HepG2 (cell line): ENCODE data around the gene USP30. TPM values are rescaled to one million over a fixed set of nuclear protein-coding genes. Genes with fewer than 3 reads are reported as not detected.

Experiments
- ATAC-seq: fragments of 200-7000 bp; cut with Tn5 transposase; 3 replicates; pipeline ENCODE4 v1.9.1; 2020; ENCODE audit warnings: mild to moderate bottlenecking, moderate library complexity
- BruUV-seq: library from RNA; stranded (reverse); fragments of 400-500 nt; replicated peaks from 2 replicates; lab custom pipeline; 2021; lab: Mats Ljungman, UMichigan
- CTCF ChIA-PET: fragments of 300-600 bp; formaldehyde crosslinking; extraction: SDS; loops from one replicate; lab custom pipeline; 2021; ENCODE audit warnings: low total read pairs, inconsistent platforms, low intra/inter-chr PET ratio; lab: Yijun Ruan, JAX
- POLR2A ChIA-PET: fragments of 350-600 bp; sonication (Branson Sonifier 250); formaldehyde crosslinking; loops from one replicate; lab custom pipeline; 2020; ENCODE audit warnings: antibody characterized with exemption, inconsistent platforms; lab: Yijun Ruan, JAX
- DNase-seq: peaks from one replicate; pipeline ENCODE4 v3.0.0-alpha.2; 2015; ENCODE audit warnings: low spot score
- FAIRE-seq: peaks from 3 replicates; lab custom pipeline; 2011; peaks lifted over from hg19 to GRCh38; lab: Jason Lieb, UNC
- H2AFZ ChIP-seq: one replicate; pipeline ENCODE4 v1.6.1; 2011; ENCODE audit warnings: low read length, inconsistent platforms
- H3K27ac ChIP-seq: fragments of 300-600 bp; 3 replicates; pipeline ENCODE4 v1.8.0; 2011; ENCODE audit warnings: mixed run types, mild to moderate bottlenecking, mixed read lengths, low read length, inconsistent platforms; ENCODE audit not compliant: insufficient read depth; ENCODE audit errors: extremely low read length
- H3K27me3 ChIP-seq, 2 experiments: fragments of 200-600 bp in 1 of 2; 2 replicates in 1 of 2; 3 replicates in 1 of 2; pipeline versions ENCODE4 v1.6.0 to v1.8.0; 2011; ENCODE audit warnings: low read length in 2 of 2, mild to moderate bottlenecking in 2 of 2, moderate library complexity in 2 of 2, inconsistent platforms in 1 of 2; ENCODE audit not compliant: insufficient read depth in 2 of 2, control insufficient read depth in 1 of 2
- H3K36me3 ChIP-seq, 2 experiments: fragments of 200-600 bp in 1 of 2; replicated peaks in 1 of 2; 2 replicates in 1 of 2; 3 replicates in 1 of 2; pipeline versions ENCODE4 v1.5.1 to v1.8.0; 2011; ENCODE audit warnings: low read length in 2 of 2, inconsistent platforms in 1 of 2; ENCODE audit not compliant: insufficient read depth in 2 of 2, control insufficient read depth in 1 of 2
- H3K4me1 ChIP-seq: 2 replicates; pipeline ENCODE4 v1.5.1; 2012; ENCODE audit warnings: low read length, inconsistent platforms; ENCODE audit not compliant: insufficient read depth
- H3K4me2 ChIP-seq: 2 replicates; pipeline ENCODE4 v1.6.0; 2011; ENCODE audit warnings: low read depth, low read length, inconsistent platforms
- H3K4me3 ChIP-seq, 3 experiments: fragments of 200-600 bp in 1 of 3; sonication (generic), shearing (Covaris generic) in 1 of 3; replicated peaks in 1 of 3; 2 replicates each; pipeline ENCODE4 v1.5.1; 2011 to 2016; ENCODE audit warnings: low read length in 3 of 3, inconsistent platforms in 2 of 3, low read depth in 2 of 3, mild to moderate bottlenecking in 2 of 3, control low read depth in 1 of 3, mixed read lengths in 1 of 3; ENCODE audit not compliant: insufficient read depth in 1 of 3
- H3K79me2 ChIP-seq: one replicate; pipeline ENCODE4 v1.6.1; 2011; ENCODE audit warnings: low read length, inconsistent platforms; ENCODE audit not compliant: insufficient read depth
- H3K9ac ChIP-seq: 2 replicates; pipeline ENCODE4 v1.6.0; 2011; ENCODE audit warnings: mild to moderate bottlenecking, low read depth, low read length, inconsistent platforms; ENCODE audit not compliant: insufficient read depth
- H3K9me3 ChIP-seq: 2 replicates; pipeline ENCODE4 v1.5.1; 2012; ENCODE audit warnings: mild to moderate bottlenecking, low read length
- H4K20me1 ChIP-seq: 2 replicates; pipeline ENCODE4 v1.6.0; 2011; ENCODE audit warnings: inconsistent platforms, mild to moderate bottlenecking, low read length, moderate library complexity; ENCODE audit not compliant: insufficient read depth
- AHDC1 ChIP-seq: sonication (generic); formaldehyde crosslinking; IDR thresholded peaks from 2 replicates; pipeline ENCODE4 v1.5.1; 2020; ENCODE audit warnings: mild to moderate bottlenecking, missing genetic modification reagents, borderline replicate concordance
- HOMEZ ChIP-seq: IDR thresholded peaks from 2 replicates; pipeline ENCODE4 v1.6.1; 2016; ENCODE audit warnings: low read depth
- SMAD9 ChIP-seq: sonication (generic); formaldehyde crosslinking; IDR thresholded peaks from 2 replicates; pipeline ENCODE4 v1.5.1; 2020; ENCODE audit warnings: mild to moderate bottlenecking, missing genetic modification reagents
- ZNF124 ChIP-seq: sonication (generic); formaldehyde crosslinking; IDR thresholded peaks from 2 replicates; pipeline ENCODE4 v1.4.0; 2020; ENCODE audit warnings: missing genetic modification reagents
- ZNF160 ChIP-seq: sonication (generic); formaldehyde crosslinking; IDR thresholded peaks from 2 replicates; pipeline ENCODE4 v1.8.0; 2022; ENCODE audit warnings: mild to moderate bottlenecking, inconsistent platforms, missing genetic modification reagents
- ZNF205 ChIP-seq: IDR thresholded peaks from 2 replicates; pipeline ENCODE4 v1.6.1; 2018; ENCODE audit warnings: missing biosample characterization, missing genetic modification reagents
- ZNF781 ChIP-seq: sonication (generic); formaldehyde crosslinking; IDR thresholded peaks from 2 replicates; pipeline ENCODE4 v1.5.1; 2020; ENCODE audit warnings: borderline replicate concordance, mild to moderate bottlenecking, missing genetic modification reagents; ENCODE audit errors: not compliant biosample characterization
- ZNF83 ChIP-seq: sonication (generic); formaldehyde crosslinking; IDR thresholded peaks from 2 replicates; pipeline ENCODE4 v1.4.0; 2020; ENCODE audit warnings: missing genetic modification reagents, mild to moderate bottlenecking, borderline replicate concordance
- WGBS: methylation state at CpG from one replicate; pipeline ENCODE4 v1.1.6; 2017; ENCODE audit warnings: low lambda C conversion rate; 5-methylcytosine and 5-hydroxymethylcytosine counted together
- in situ Hi-C: cut with HindIII; loops from 2 replicates; pipeline ENCODE4 v1.10.0; 2017; ENCODE audit warnings: low pct_unique_long_range_greater_than_20kb; ENCODE audit not compliant: extremely low pct_ligation_motif_present
- intact Hi-C: fragments of 100-400 bp; cut with micrococcal nuclease; formaldehyde crosslinking; loops from one replicate; pipeline ENCODE4 v1.10.0; 2022; ENCODE audit not compliant: unreplicated experiment
- polyA plus RNA-seq, 8 experiments: library from polyadenylated mRNA; depleted of rRNA in 3 of 8; stranded (reverse) in 7 of 8; unstranded in 1 of 8; fragments of >200 nt; fragmentation: Illumina TruSeq in 4 of 8; extraction: Trizol in 4 of 8; gene quantifications; 2 replicates each; pipeline versions ENCODE4 v1.2.1 to v1.2.3, GENCODE V29; 2011 to 2016; ENCODE audit warnings: low read depth in 4 of 8, missing spikeins in 1 of 8, mixed read lengths in 1 of 8; ENCODE audit not compliant: insufficient read depth in 1 of 8
- total RNA-seq, 5 experiments: library from RNA; depleted of rRNA; stranded (reverse); fragments of >200 nt; fragmentation: Illumina TruSeq; extraction: Trizol; gene quantifications; 2 replicates each; pipeline ENCODE4 v1.2.3, GENCODE V29; 2016; ENCODE audit warnings: low read depth in 1 of 5

Gene USP30
- total and polyA plus RNA-seq, 2 of the 13 experiments (the other 11 are each of a cell fraction or from before 2014, with no cell fraction given), result 11.2 to 20.8 TPM

GRCh38 chr12:109033239-109034196 lies 18.9 kb upstream of the USP30 start:
- H2AFZ ChIP-seq, result no peak overlapping the region
- H3K27me3 ChIP-seq, result no peaks in the 10 kb centered on the region
- H4K20me1 ChIP-seq, result no peaks in the 10 kb centered on the region
- no peak for TF ChIP-seq SMAD9
- no peak for TF ChIP-seq HOMEZ (CRISPR knock-in tag)
- H3K4me1 ChIP-seq, result no peaks in the 10 kb centered on the region
- no peak overlapping the region for H3K4me2 ChIP-seq
- FAIRE-seq (no peak), DNase-seq (no peak), ATAC-seq (no peak)
- H3K9me3 ChIP-seq, result peaks cover 4% of the 10 kb centered on the region; the same call in 1 of the 2 replicates
- H3K4me3 ChIP-seq, result no peak overlapping the region
- H3K27ac ChIP-seq, result no peak overlapping the region
- no peaks in the 10 kb centered on the region for H3K36me3 ChIP-seq
- WGBS, result under 1% methylated on average over 7 of the region's 7 CpGs
- in situ Hi-C loops, result no loop called here
- ChIA-PET POLR2A (no interaction called here), CTCF (no interaction called here)
- no peak overlapping the region for H3K9ac ChIP-seq
- no TSS peak for BruUV-seq
- intact Hi-C loops, result no loop called here
- no peaks in the 10 kb centered on the region for H3K79me2 ChIP-seq

- intact Hi-C loops (no loop called here), in situ Hi-C loops (no loop called here)
- H3K79me2 ChIP-seq, result no peaks in the 10 kb centered on the region
- H3K9ac ChIP-seq, result no peak overlapping the region
- no peaks in the 10 kb centered on the region for H3K4me1 ChIP-seq
- no peak overlapping the region for H3K27ac ChIP-seq
- DNase-seq (no peak), FAIRE-seq (no peak), ATAC-seq (no peak)
- no peak overlapping the region for H2AFZ ChIP-seq
- CTCF ChIA-PET, result no interaction called here
- H3K27me3 ChIP-seq, result no peaks in the 10 kb centered on the region; a peak in 1 of 5 replicates
- no peaks in the 10 kb centered on the region for H4K20me1 ChIP-seq
- peaks cover 4% of the 10 kb centered on the region; the same call in 1 of the 2 replicates for H3K9me3 ChIP-seq
- no peak overlapping the region for H3K4me3 ChIP-seq
- POLR2A ChIA-PET, result no interaction called here
- no peak overlapping the region for H3K4me2 ChIP-seq
- peak; percentile 95 for TF ChIP-seq ZNF160 (CRISPR knock-in tag)
- no peak for TF ChIP-seq ZNF781 (CRISPR knock-in tag)
- no peak for TF ChIP-seq AHDC1
- no peak for TF ChIP-seq ZNF205 (CRISPR knock-in tag)
- TF ChIP-seq ZNF124 (CRISPR knock-in tag), result no peak
- TF ChIP-seq ZNF83 (CRISPR knock-in tag), result no peak
- no TSS peak for BruUV-seq
- WGBS, result 0% methylated on average over 1 of the region's 1 CpG
- H3K36me3 ChIP-seq, result no peaks in the 10 kb centered on the region
Measured at GRCh38 chr12:109036975-109037374, 15.4 kb upstream of the USP30 start.
